Measurements from ENCODE around the gene TFAP2C.

DNA sequence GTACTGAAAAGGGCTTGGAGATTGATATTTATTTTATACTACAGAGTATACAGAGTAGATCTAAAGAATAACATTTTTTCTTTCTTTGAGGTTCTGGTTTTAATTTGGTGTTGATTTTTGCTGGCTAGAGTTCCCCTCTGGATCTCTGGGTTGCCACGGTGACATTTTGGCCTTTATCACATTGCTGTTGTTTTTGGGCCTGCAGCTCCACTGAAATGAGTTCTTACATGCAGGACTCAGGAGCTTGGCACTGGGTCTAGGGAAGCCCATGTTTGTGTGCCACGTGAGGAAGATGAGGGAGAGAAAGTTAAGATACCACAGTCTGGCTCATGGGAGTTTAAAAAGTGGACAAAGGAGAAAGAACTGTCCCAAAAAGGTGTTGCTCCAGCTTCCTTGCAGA, 7.4 kb upstream of the TFAP2C start:
- no peak for TF ChIP-seq ZNF274 (IDR thresholded peaks at IDR 0.05; ENCODE audit: low read depth, low read length)
- TF ChIP-seq JUND (IDR thresholded peaks at IDR 0.05): no peak
- TF ChIP-seq, protein P1, sequence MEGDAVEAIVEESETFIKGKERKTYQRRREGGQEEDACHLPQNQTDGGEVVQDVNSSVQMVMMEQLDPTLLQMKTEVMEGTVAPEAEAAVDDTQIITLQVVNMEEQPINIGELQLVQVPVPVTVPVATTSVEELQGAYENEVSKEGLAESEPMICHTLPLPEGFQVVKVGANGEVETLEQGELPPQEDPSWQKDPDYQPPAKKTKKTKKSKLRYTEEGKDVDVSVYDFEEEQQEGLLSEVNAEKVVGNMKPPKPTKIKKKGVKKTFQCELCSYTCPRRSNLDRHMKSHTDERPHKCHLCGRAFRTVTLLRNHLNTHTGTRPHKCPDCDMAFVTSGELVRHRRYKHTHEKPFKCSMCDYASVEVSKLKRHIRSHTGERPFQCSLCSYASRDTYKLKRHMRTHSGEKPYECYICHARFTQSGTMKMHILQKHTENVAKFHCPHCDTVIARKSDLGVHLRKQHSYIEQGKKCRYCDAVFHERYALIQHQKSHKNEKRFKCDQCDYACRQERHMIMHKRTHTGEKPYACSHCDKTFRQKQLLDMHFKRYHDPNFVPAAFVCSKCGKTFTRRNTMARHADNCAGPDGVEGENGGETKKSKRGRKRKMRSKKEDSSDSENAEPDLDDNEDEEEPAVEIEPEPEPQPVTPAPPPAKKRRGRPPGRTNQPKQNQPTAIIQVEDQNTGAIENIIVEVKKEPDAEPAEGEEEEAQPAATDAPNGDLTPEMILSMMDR (IDR thresholded peaks at IDR 0.05 in 2 of 3, conservative IDR thresholded peaks at IDR 0.05 in 1 of 3; ENCODE audit: borderline replicate concordance in 1 of 3, insufficient read depth in 1 of 3, low read depth in 2 of 3, low read length in 2 of 3): no peak
- TF ChIP-seq, protein P2, sequence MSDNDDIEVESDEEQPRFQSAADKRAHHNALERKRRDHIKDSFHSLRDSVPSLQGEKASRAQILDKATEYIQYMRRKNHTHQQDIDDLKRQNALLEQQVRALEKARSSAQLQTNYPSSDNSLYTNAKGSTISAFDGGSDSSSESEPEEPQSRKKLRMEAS (IDR thresholded peaks at IDR 0.05): no peak
- no peak for TF ChIP-seq POLR2AphosphoS5 (IDR thresholded peaks at IDR 0.05; ENCODE audit: low read depth, low read length)
- TF ChIP-seq FOSL1 (IDR thresholded peaks at IDR 0.05; ENCODE audit: low read depth): no peak
- no peak for TF ChIP-seq EZH2 (IDR thresholded peaks at IDR 0.05)
- TF ChIP-seq POLR2A (IDR thresholded peaks at IDR 0.05; ENCODE audit: borderline replicate concordance, extremely low read depth, insufficient read depth, insufficient read length): no peak
- TF ChIP-seq, protein P3, sequence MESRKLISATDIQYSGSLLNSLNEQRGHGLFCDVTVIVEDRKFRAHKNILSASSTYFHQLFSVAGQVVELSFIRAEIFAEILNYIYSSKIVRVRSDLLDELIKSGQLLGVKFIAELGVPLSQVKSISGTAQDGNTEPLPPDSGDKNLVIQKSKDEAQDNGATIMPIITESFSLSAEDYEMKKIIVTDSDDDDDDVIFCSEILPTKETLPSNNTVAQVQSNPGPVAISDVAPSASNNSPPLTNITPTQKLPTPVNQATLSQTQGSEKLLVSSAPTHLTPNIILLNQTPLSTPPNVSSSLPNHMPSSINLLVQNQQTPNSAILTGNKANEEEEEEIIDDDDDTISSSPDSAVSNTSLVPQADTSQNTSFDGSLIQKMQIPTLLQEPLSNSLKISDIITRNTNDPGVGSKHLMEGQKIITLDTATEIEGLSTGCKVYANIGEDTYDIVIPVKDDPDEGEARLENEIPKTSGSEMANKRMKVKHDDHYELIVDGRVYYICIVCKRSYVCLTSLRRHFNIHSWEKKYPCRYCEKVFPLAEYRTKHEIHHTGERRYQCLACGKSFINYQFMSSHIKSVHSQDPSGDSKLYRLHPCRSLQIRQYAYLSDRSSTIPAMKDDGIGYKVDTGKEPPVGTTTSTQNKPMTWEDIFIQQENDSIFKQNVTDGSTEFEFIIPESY (IDR thresholded peaks at IDR 0.05; ENCODE audit: extremely low read depth, insufficient replicate concordance, low read length): no peak
- no peak for TF ChIP-seq SIN3A (IDR thresholded peaks at IDR 0.05; ENCODE audit: low read depth)
- TF ChIP-seq EZH2phosphoT487 (IDR thresholded peaks at IDR 0.05; ENCODE audit: borderline replicate concordance): no peak
